GM04504 (cell line): ENCODE data around the gene RGS12.

Experiments used
- DNase-seq: peaks from one replicate; pipeline ENCODE4 v3.0.0-alpha.2; 2012; ENCODE audit warnings: low read depth

Gene RGS12

GRCh38 chr4:3335385-3335784 lies 42.6 kb downstream of the RGS12 start:
- DNase-seq, result no peak

GRCh38 chr4:3335982-3336381 lies 43.2 kb downstream of the RGS12 start:
- no peak for DNase-seq

GRCh38 chr4:3336382-3337356 lies 43.8 kb downstream of the RGS12 start:
- no peak for DNase-seq

- DNase-seq, result no peak
Observed at GRCh38 chr4:3337357-3337732, 44.5 kb downstream of the RGS12 start.

- no peak for DNase-seq
Observed at GRCh38 chr4:3337811-3338210, 45.0 kb downstream of the RGS12 start.

- no peak for DNase-seq
Observed at GRCh38 chr4:3338321-3338838, 45.6 kb downstream of the RGS12 start.

- DNase-seq, result no peak
Observed at GRCh38 chr4:3338976-3339531, 46.2 kb downstream of the RGS12 start.

GRCh38 chr4:3339577-3339976 lies 46.8 kb downstream of the RGS12 start:
- no peak for DNase-seq

- no peak for DNase-seq
Observed at GRCh38 chr4:3340038-3340699, 47.3 kb downstream of the RGS12 start.

GRCh38 chr4:3340700-3341083 lies 47.9 kb downstream of the RGS12 start:
- no peak for DNase-seq

GRCh38 chr4:3341760-3342159 lies 48.9 kb downstream of the RGS12 start:
- DNase-seq, result no peak

- DNase-seq, result peak; percentile 24
Observed at GRCh38 chr4:3342182-3342854, 49.5 kb downstream of the RGS12 start.
